ENCODE data around the gene PACRG. TPM values are rescaled to one million over a fixed set of nuclear protein-coding genes. Genes with fewer than 3 reads are reported as not detected.

Gene PACRG
- total and polyA plus RNA-seq, 10 of the 15 experiments (the other 5 are each of a cell fraction or from before 2014, with no cell fraction given), result not detected

- TF ChIP-seq CEBPB (IDR thresholded peaks at IDR 0.05; ENCODE audit: borderline replicate concordance in 1 of 2, low read depth in 2 of 2, low read length in 2 of 2) (no peak), SIN3A (IDR thresholded peaks at IDR 0.05; ENCODE audit: low read depth, low read length) (no peak), RUNX3 (IDR thresholded peaks at IDR 0.05; ENCODE audit: low read length) (no peak), ETV6 (conservative IDR thresholded peaks at IDR 0.05 in 1 of 2, IDR thresholded peaks at IDR 0.05 in 1 of 2; ENCODE audit: borderline replicate concordance in 1 of 2, low read depth in 1 of 2) (no peak), FOXM1 (IDR thresholded peaks at IDR 0.05; ENCODE audit: low read depth, low read length) (no peak), NFYA (IDR thresholded peaks at IDR 0.05; ENCODE audit: borderline replicate concordance, low read depth, low read length) (no peak), E4F1 (IDR thresholded peaks at IDR 0.05; ENCODE audit: borderline replicate concordance, partially characterized antibody) (no peak)
- TF ChIP-seq, protein P1, sequence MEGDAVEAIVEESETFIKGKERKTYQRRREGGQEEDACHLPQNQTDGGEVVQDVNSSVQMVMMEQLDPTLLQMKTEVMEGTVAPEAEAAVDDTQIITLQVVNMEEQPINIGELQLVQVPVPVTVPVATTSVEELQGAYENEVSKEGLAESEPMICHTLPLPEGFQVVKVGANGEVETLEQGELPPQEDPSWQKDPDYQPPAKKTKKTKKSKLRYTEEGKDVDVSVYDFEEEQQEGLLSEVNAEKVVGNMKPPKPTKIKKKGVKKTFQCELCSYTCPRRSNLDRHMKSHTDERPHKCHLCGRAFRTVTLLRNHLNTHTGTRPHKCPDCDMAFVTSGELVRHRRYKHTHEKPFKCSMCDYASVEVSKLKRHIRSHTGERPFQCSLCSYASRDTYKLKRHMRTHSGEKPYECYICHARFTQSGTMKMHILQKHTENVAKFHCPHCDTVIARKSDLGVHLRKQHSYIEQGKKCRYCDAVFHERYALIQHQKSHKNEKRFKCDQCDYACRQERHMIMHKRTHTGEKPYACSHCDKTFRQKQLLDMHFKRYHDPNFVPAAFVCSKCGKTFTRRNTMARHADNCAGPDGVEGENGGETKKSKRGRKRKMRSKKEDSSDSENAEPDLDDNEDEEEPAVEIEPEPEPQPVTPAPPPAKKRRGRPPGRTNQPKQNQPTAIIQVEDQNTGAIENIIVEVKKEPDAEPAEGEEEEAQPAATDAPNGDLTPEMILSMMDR (IDR thresholded peaks at IDR 0.05 in 2 of 3, conservative IDR thresholded peaks at IDR 0.05 in 1 of 3; ENCODE audit: control insufficient read depth in 2 of 3, extremely low read depth in 1 of 3, insufficient read depth in 1 of 3, low read depth in 3 of 3, low read length in 3 of 3), result no peak
Observed at GRCh38 chr6:163356324-163356723, 628.5 kb downstream of the PACRG start (continued).

DNA sequence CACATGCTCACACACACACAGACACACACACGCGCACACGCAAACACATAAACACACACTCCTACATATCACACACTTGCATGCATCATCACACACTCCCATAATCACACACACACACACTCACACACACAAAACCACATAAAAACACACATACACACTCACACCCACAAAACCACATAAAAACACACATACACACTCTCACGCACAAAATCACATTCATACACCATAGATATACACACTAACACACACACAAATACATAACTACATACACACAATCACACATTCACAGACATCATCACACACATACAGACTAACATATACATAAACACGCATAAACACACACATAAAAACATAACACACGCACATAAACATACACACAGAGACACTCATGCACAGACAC is 629.0 kb downstream of the PACRG start:
- FAIRE-seq (no peak), ATAC-seq (no peak), DNase-seq (ENCODE audit: low read depth, low spot score) (no peak)
- ChIA-PET CTCF (no interaction called here), POLR2A (no interaction called here), SMC1A (ENCODE audit: uncharacterized antibody, unreplicated experiment) (no interaction called here), RAD21 (ENCODE audit: unreplicated experiment) (no interaction called here)
- no peaks in the 10 kb centered on the region for H3K36me3 ChIP-seq (ENCODE audit: control insufficient read depth in 2 of 2, insufficient read depth in 2 of 2, low read length in 1 of 2)
- in situ Hi-C loops (cut with MboI), result no loop called here
- H4K20me1 ChIP-seq (ENCODE audit: control insufficient read depth, insufficient read depth), result no peaks in the 10 kb centered on the region; the same call in 1 of the 2 replicates
- H3K27ac ChIP-seq (ENCODE audit: control insufficient read depth, insufficient read depth), result no peak overlapping the region
- TF ChIP-seq SRF (IDR thresholded peaks at IDR 0.05; ENCODE audit: low read depth in 2 of 2, low read length in 2 of 2) (no peak), ASH2L (IDR thresholded peaks at IDR 0.05; ENCODE audit: borderline replicate concordance, low read depth) (no peak), BMI1 (IDR thresholded peaks at IDR 0.05; ENCODE audit: borderline replicate concordance) (no peak), FOXK2 (IDR thresholded peaks at IDR 0.05) (no peak), E4F1 (IDR thresholded peaks at IDR 0.05; ENCODE audit: borderline replicate concordance, partially characterized antibody) (no peak), IRF5 (IDR thresholded peaks at IDR 0.05; ENCODE audit: borderline replicate concordance) (peak; percentile 43; the same call in 1 of the 2 replicates)
- H3K9ac ChIP-seq (ENCODE audit: control insufficient read depth, insufficient read depth, low read length), result no peak overlapping the region
- no peak overlapping the region for H2AFZ ChIP-seq (ENCODE audit: control insufficient read depth, low read depth, low read length)
- no peaks in the 10 kb centered on the region for H3K79me2 ChIP-seq (ENCODE audit: control insufficient read depth, insufficient read depth, low read length)
- H3K27me3 ChIP-seq (replicated peaks in 1 of 2; ENCODE audit: control insufficient read depth in 2 of 2, insufficient read depth in 2 of 2, low read length in 1 of 2), result no peaks in the 10 kb centered on the region
- BruUV-seq (replicated peaks), result no TSS peak
- no peak overlapping the region for H3K4me2 ChIP-seq (ENCODE audit: control insufficient read depth, insufficient read depth)
- peaks cover 11% of the 10 kb centered on the region for H3K4me1 ChIP-seq (ENCODE audit: control insufficient read depth, insufficient read depth, low read length)
- H3K9me3 ChIP-seq (replicated peaks; ENCODE audit: control insufficient read depth, insufficient read depth, low read length), result no peaks in the 10 kb centered on the region
- intact Hi-C loops (cut with micrococcal nuclease; ENCODE audit: unreplicated experiment), result no loop called here
- WGBS (ENCODE audit: insufficient coverage, insufficient replicate concordance, low lambda C conversion rate, missing lambda C conversion rate), result 100% methylated on average over 6 of the region's 6 CpGs
- no peak overlapping the region for H3K4me3 ChIP-seq
